OCI-LY1 (cell line): ENCODE data around the gene TOMM22.

Experiments
- CTCF ChIP-seq: fragments of 200-600 bp; sonication (generic), shearing (Covaris generic); IDR thresholded peaks from 2 replicates; pipeline ENCODE4 v1.5.1; 2017; ENCODE audit warnings: mild to moderate bottlenecking, antibody characterized with exemption, low read length, moderate library complexity, mixed read lengths
- EZH2 ChIP-seq: fragments of 200-600 bp; sonication (generic), shearing (Covaris generic); IDR thresholded peaks from 2 replicates; pipeline ENCODE4 v1.8.0; 2017; ENCODE audit warnings: borderline replicate concordance, mixed run types, mild to moderate bottlenecking, antibody characterized with exemption, low read length, moderate library complexity, mixed read lengths

- TF ChIP-seq CTCF (no peak), EZH2 (no peak)
Measured at GRCh38 chr22:38699784-38700183, 18.0 kb downstream of the TOMM22 start.
